OCI-LY7 (cell line): ENCODE data around the gene DOCK3.

Experiments
- EZH2phosphoT487 ChIP-seq: fragments of 200-600 bp; sonication (generic); IDR thresholded peaks from 2 replicates; pipeline ENCODE4 v1.6.1; 2018; ENCODE audit warnings: low read depth, borderline replicate concordance, mild to moderate bottlenecking, mixed run types, antibody characterized with exemption, low read length, moderate library complexity, mixed read lengths
- TF ChIP-seq, protein P1 (sequence below): fragments of 200-600 bp; sonication (generic); conservative IDR thresholded peaks from 2 replicates; pipeline ENCODE4 v1.5.1; 2014; ENCODE audit warnings: mild to moderate bottlenecking, antibody characterized with exemption, low read length, moderate library complexity, mixed read lengths

DNA sequence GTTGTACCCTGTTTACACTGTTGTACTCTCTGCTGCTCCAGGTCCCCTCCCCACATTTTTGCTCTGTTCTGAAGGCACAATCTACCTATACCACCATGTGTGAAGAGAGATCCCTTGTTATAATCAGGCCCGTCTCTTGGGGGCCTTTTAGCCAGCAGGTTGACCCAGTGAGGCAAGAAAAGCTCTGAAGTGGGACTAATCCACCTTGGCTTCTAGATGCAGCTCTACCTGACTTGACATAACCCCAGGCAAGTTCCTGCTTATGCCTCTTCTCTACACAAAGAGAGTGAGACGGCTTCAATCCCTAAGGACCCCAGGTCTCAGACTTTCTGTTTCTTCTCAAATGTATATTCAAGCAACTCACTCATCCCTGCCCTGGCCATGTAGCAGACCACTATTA, 653.5 kb downstream of the DOCK3 start:
- TF ChIP-seq, protein P1, sequence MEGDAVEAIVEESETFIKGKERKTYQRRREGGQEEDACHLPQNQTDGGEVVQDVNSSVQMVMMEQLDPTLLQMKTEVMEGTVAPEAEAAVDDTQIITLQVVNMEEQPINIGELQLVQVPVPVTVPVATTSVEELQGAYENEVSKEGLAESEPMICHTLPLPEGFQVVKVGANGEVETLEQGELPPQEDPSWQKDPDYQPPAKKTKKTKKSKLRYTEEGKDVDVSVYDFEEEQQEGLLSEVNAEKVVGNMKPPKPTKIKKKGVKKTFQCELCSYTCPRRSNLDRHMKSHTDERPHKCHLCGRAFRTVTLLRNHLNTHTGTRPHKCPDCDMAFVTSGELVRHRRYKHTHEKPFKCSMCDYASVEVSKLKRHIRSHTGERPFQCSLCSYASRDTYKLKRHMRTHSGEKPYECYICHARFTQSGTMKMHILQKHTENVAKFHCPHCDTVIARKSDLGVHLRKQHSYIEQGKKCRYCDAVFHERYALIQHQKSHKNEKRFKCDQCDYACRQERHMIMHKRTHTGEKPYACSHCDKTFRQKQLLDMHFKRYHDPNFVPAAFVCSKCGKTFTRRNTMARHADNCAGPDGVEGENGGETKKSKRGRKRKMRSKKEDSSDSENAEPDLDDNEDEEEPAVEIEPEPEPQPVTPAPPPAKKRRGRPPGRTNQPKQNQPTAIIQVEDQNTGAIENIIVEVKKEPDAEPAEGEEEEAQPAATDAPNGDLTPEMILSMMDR, result no peak
- no peak for TF ChIP-seq EZH2phosphoT487
